ENCODE data around the gene ZNF282. TPM values are rescaled to one million over a fixed set of nuclear protein-coding genes. Genes with fewer than 3 reads are reported as not detected.

Gene ZNF282
- total RNA-seq, 1 experiment from 2014 or later: 39.0 TPM

DNA sequence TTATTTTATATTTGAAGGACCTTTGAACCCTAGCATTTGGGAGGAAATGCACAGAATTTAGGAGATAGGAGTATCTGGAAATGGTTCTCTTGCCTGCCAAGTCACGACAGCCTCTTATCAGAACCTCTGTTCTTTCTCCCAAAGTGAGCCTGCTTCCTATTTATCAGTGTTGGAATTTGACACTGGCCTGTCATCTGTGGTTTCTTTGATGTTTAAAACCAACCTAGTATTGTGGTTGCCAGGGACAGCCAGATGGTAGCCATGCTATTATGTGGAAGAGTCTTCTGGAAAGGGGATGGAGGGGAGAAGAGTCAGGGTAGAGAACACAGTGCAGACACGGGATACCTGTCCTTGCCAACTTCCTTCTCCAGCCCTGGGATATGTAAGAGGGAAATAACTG lies 21.1 kb downstream of the ZNF282 start:
- H4K91ac ChIP-seq (ENCODE audit: insufficient read length, low read depth, low read length): no peak overlapping the region
- DNase-seq: no peak
- H3K18ac ChIP-seq (ENCODE audit: insufficient read length, low read depth, low read length): no peak overlapping the region
- H4K20me1 ChIP-seq (ENCODE audit: control insufficient read depth, insufficient read depth, insufficient read length): no peaks in the 10 kb centered on the region
- Mint-ChIP-seq H3K27ac (no peak overlapping the region), H3K4me1 (peaks cover 18 to 19% of the 10 kb centered on the region in 2 experiments), H3K27me3 (ENCODE audit: low read depth) (no peaks in the 10 kb centered on the region), H3K4me3 (no peak overlapping the region), H3K36me3 (ENCODE audit: insufficient read depth in 1 of 3, low read depth in 3 of 3) (peaks cover 51 to 95% (median 82%) of the 10 kb centered on the region in 3 experiments), H3K9me3 (no peaks in the 10 kb centered on the region)
- H3K4ac ChIP-seq (ENCODE audit: low read depth, low read length): no peak overlapping the region
- no peak overlapping the region for H2BK20ac ChIP-seq (ENCODE audit: low read depth, low read length, poor library complexity, severe bottlenecking)
- no peaks in the 10 kb centered on the region; the same call in 1 of the 2 replicates for H3K79me2 ChIP-seq (ENCODE audit: insufficient read depth, low read length)
- no peak overlapping the region for H3K27ac ChIP-seq (ENCODE audit: insufficient read length, low read depth, low read length)
- H4K8ac ChIP-seq (replicated peaks; ENCODE audit: insufficient read length, low read depth, low read length): no peak overlapping the region
- no peak overlapping the region for H3K56ac ChIP-seq (ENCODE audit: insufficient read length, low read depth, low read length)
- H3K23ac ChIP-seq (ENCODE audit: insufficient read length, low read depth, low read length): no peak overlapping the region
- H2BK12ac ChIP-seq (ENCODE audit: insufficient read length, low read depth, low read length): no peak overlapping the region
- H2BK15ac ChIP-seq (ENCODE audit: low read depth, low read length): no peak overlapping the region
- no peak overlapping the region for H2BK120ac ChIP-seq (ENCODE audit: low read depth, low read length, poor library complexity, severe bottlenecking)
- H3K9me3 ChIP-seq (ENCODE audit: control insufficient read depth, low read depth, low read length): no peaks in the 10 kb centered on the region
- no peak overlapping the region for H3K4me2 ChIP-seq (ENCODE audit: insufficient read depth, insufficient read length, low read length)
- no peak overlapping the region for H3K14ac ChIP-seq (ENCODE audit: insufficient read depth, low read length)
- H3K23me2 ChIP-seq (ENCODE audit: insufficient read length, low read depth, low read length, poor library complexity, severe bottlenecking): no peaks in the 10 kb centered on the region
- H2AFZ ChIP-seq (ENCODE audit: low read length): no peak overlapping the region
- H4K5ac ChIP-seq (ENCODE audit: insufficient read length, low read depth, low read length): no peak overlapping the region
- no CpG with 5 or more reads among the region's 2 CpGs for WGBS (ENCODE audit: extremely low coverage, insufficient read length, low lambda C conversion rate)
- H3K79me1 ChIP-seq (ENCODE audit: insufficient read depth, low read depth, low read length, poor library complexity, severe bottlenecking): no peaks in the 10 kb centered on the region
- no peak overlapping the region for H3T11ph ChIP-seq (ENCODE audit: low read length)
- H2AK5ac ChIP-seq (ENCODE audit: insufficient read length, low read length): no peak overlapping the region
- no peaks in the 10 kb centered on the region for H3K4me1 ChIP-seq (ENCODE audit: insufficient read depth, low read length)
- H3K9ac ChIP-seq (ENCODE audit: extremely low read depth, insufficient read length, low read length): no peak overlapping the region
- no peaks in the 10 kb centered on the region for H3K27me3 ChIP-seq (ENCODE audit: insufficient read depth, low read length)
- TF ChIP-seq, protein P1, sequence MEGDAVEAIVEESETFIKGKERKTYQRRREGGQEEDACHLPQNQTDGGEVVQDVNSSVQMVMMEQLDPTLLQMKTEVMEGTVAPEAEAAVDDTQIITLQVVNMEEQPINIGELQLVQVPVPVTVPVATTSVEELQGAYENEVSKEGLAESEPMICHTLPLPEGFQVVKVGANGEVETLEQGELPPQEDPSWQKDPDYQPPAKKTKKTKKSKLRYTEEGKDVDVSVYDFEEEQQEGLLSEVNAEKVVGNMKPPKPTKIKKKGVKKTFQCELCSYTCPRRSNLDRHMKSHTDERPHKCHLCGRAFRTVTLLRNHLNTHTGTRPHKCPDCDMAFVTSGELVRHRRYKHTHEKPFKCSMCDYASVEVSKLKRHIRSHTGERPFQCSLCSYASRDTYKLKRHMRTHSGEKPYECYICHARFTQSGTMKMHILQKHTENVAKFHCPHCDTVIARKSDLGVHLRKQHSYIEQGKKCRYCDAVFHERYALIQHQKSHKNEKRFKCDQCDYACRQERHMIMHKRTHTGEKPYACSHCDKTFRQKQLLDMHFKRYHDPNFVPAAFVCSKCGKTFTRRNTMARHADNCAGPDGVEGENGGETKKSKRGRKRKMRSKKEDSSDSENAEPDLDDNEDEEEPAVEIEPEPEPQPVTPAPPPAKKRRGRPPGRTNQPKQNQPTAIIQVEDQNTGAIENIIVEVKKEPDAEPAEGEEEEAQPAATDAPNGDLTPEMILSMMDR (conservative IDR thresholded peaks at IDR 0.05): no peak
- H2BK5ac ChIP-seq (ENCODE audit: insufficient read length, low read length): no peak overlapping the region

Measured in H9 (cell line).